Astrocyte (in vitro differentiated cells and primary cell): ENCODE measurements around the gene CSAD. TPM values are rescaled to one million over a fixed set of nuclear protein-coding genes. Genes with fewer than 3 reads are reported as not detected.

Source experiments
- DNase-seq: peaks from one replicate; pipeline ENCODE4 v3.0.0-alpha.2; 2010; ENCODE audit warnings: low read depth
- FAIRE-seq: peaks from 2 replicates; lab custom pipeline; 2011; peaks lifted over from hg19 to GRCh38; lab: Jason Lieb, UNC
- H2AFZ ChIP-seq: 2 replicates; pipeline ENCODE4 v1.6.0; 2012; ENCODE audit warnings: low read depth, low read length, inconsistent platforms
- H3K27ac ChIP-seq: 2 replicates; pipeline ENCODE4 v1.5.1; 2011; ENCODE audit warnings: low read depth, low read length, inconsistent platforms
- H3K27me3 ChIP-seq: 2 replicates; pipeline ENCODE4 v1.6.0; 2011; ENCODE audit warnings: low read length, inconsistent platforms; ENCODE audit not compliant: insufficient read depth
- H3K36me3 ChIP-seq: 2 replicates; pipeline ENCODE4 v1.5.1; 2011; ENCODE audit warnings: low read length, inconsistent platforms; ENCODE audit not compliant: insufficient read depth
- H3K4me1 ChIP-seq: 2 replicates; pipeline ENCODE4 v1.5.1; 2011; ENCODE audit warnings: low read length, inconsistent platforms; ENCODE audit not compliant: insufficient read depth
- H3K4me2 ChIP-seq: 2 replicates; pipeline ENCODE4 v1.6.0; 2012; ENCODE audit warnings: low read length, inconsistent platforms
- H3K4me3 ChIP-seq: 2 replicates; pipeline ENCODE4 v1.5.1; 2011; ENCODE audit warnings: low read depth, mild to moderate bottlenecking, low read length, inconsistent platforms; ENCODE audit not compliant: insufficient read depth
- H3K79me2 ChIP-seq: 2 replicates; pipeline ENCODE4 v1.6.0; 2012; ENCODE audit warnings: mild to moderate bottlenecking, low read length, inconsistent platforms; ENCODE audit not compliant: insufficient read depth
- H3K9ac ChIP-seq: 2 replicates; pipeline ENCODE4 v1.6.0; 2012; ENCODE audit warnings: mild to moderate bottlenecking, low read length, inconsistent platforms
- H3K9me3 ChIP-seq: 2 replicates; pipeline ENCODE4 v1.5.1; 2012; ENCODE audit warnings: low read depth, mild to moderate bottlenecking, low read length, inconsistent platforms; ENCODE audit not compliant: insufficient read depth
- H4K20me1 ChIP-seq: 2 replicates; pipeline ENCODE4 v1.6.0; 2012; ENCODE audit warnings: low read length, inconsistent platforms; ENCODE audit not compliant: insufficient read depth
- H3K27ac Mint-ChIP-seq: one replicate; pipeline ENCODE4 v1.8.0; 2021; ENCODE audit warnings: mild to moderate bottlenecking, mixed read lengths; ENCODE audit not compliant: unreplicated experiment
- H3K27me3 Mint-ChIP-seq: one replicate; pipeline ENCODE4 v1.8.0; 2021; ENCODE audit warnings: low read depth, mixed read lengths; ENCODE audit not compliant: unreplicated experiment
- H3K36me3 Mint-ChIP-seq: one replicate; pipeline ENCODE4 v1.8.0; 2021; ENCODE audit warnings: low read depth, mixed read lengths; ENCODE audit not compliant: unreplicated experiment
- H3K4me1 Mint-ChIP-seq: one replicate; pipeline ENCODE4 v1.8.0; 2021; ENCODE audit warnings: low read depth, mixed read lengths; ENCODE audit not compliant: unreplicated experiment
- H3K4me3 Mint-ChIP-seq: one replicate; pipeline ENCODE4 v1.8.0; 2021; ENCODE audit warnings: mild to moderate bottlenecking, moderate library complexity, mixed read lengths; ENCODE audit not compliant: unreplicated experiment
- H3K9me3 Mint-ChIP-seq: one replicate; pipeline ENCODE4 v1.8.0; 2021; ENCODE audit warnings: mild to moderate bottlenecking, mixed read lengths; ENCODE audit not compliant: unreplicated experiment
- CTCF ChIP-seq: IDR thresholded peaks from 2 replicates; pipeline ENCODE4 v1.5.1; 2011; ENCODE audit warnings: low read depth, mild to moderate bottlenecking, inconsistent platforms, low read length, moderate library complexity; ENCODE audit not compliant: insufficient read depth
- EZH2 ChIP-seq: IDR thresholded peaks from 2 replicates; pipeline ENCODE4 v1.6.1; 2012; ENCODE audit warnings: mild to moderate bottlenecking, low read length, inconsistent platforms; ENCODE audit not compliant: insufficient read depth
- total RNA-seq: library from RNA; stranded (reverse); gene quantifications from 2 replicates; pipeline ENCODE4 v1.2.1, GENCODE V29; 2021

CSAD gene
- total RNA-seq, 1 donor from 2014 or later, result 19.4 TPM

- Mint-ChIP-seq H3K36me3 (no peaks in the 10 kb centered on the region), H3K27ac (peak overlapping the region; percentile 53), H3K4me3 (peak overlapping the region; percentile 87), H3K27me3 (peaks cover 8% of the 10 kb centered on the region), H3K4me1 (peaks cover 48% of the 10 kb centered on the region), H3K9me3 (no peaks in the 10 kb centered on the region)
- Histone ChIP-seq H3K9me3 (no peaks in the 10 kb centered on the region), H3K36me3 (no peaks in the 10 kb centered on the region), H3K4me1 (peaks cover 59% of the 10 kb centered on the region), H3K4me3 (peak overlapping the region; percentile 80), H3K27me3 (no peaks in the 10 kb centered on the region), H4K20me1 (peaks cover 34% of the 10 kb centered on the region), H3K9ac (peak overlapping the region; percentile 80), H2AFZ (peak overlapping the region; percentile 61), H3K4me2 (peak overlapping the region; percentile 100), H3K27ac (peak overlapping the region; percentile 44), H3K79me2 (peaks cover 38% of the 10 kb centered on the region)
- FAIRE-seq (no peak), DNase-seq (peak; percentile 70)
- TF ChIP-seq EZH2 (no peak), CTCF (no peak)
Measured at GRCh38 chr12:53219956-53220693, 39.4 kb upstream of the CSAD start.

- DNase-seq (peak; percentile 69), FAIRE-seq (no peak)
- no peaks in the 10 kb centered on the region for H3K9me3 ChIP-seq
- no peaks in the 10 kb centered on the region for H3K9me3 Mint-ChIP-seq
- TF ChIP-seq CTCF, result no peak
- TF ChIP-seq EZH2, result no peak
- peak overlapping the region; percentile 84 for H3K4me3 Mint-ChIP-seq
- H3K4me3 ChIP-seq, result peak overlapping the region; percentile 80
- peak overlapping the region; percentile 44 for H3K27ac ChIP-seq
- peak overlapping the region; percentile 80 for H3K9ac ChIP-seq
- peaks cover 36% of the 10 kb centered on the region for H4K20me1 ChIP-seq
- peaks cover 38% of the 10 kb centered on the region for H3K79me2 ChIP-seq
- H3K4me1 ChIP-seq, result peaks cover 54% of the 10 kb centered on the region
- peak overlapping the region; percentile 61 for H2AFZ ChIP-seq
- H3K4me2 ChIP-seq, result peak overlapping the region; percentile 100
- peaks cover under 1% of the 10 kb centered on the region for H3K36me3 Mint-ChIP-seq
- peaks cover 41% of the 10 kb centered on the region for H3K4me1 Mint-ChIP-seq
- no peaks in the 10 kb centered on the region for H3K36me3 ChIP-seq
- H3K27ac Mint-ChIP-seq, result peak overlapping the region; percentile 23
- no peaks in the 10 kb centered on the region for H3K27me3 ChIP-seq
- H3K27me3 Mint-ChIP-seq, result peaks cover 8% of the 10 kb centered on the region
Measured at GRCh38 chr12:53219292-53219955, 38.7 kb upstream of the CSAD start.
